GM12878 (cell line): ENCODE results near the gene DAPK2. TPM values are rescaled to one million over a fixed set of nuclear protein-coding genes. Genes with fewer than 3 reads are reported as not detected.

Experiments used
- BRCA1 ChIP-seq: IDR thresholded peaks from 2 replicates; pipeline ENCODE4 v1.6.1; 2011; ENCODE audit warnings: low read depth, low read length, improper control_type of control experiment
- HDGF ChIP-seq: fragments of 450-650 bp; IDR thresholded peaks from 2 replicates; pipeline ENCODE4 v1.6.1; 2016; ENCODE audit warnings: antibody characterized with exemption
- MYC ChIP-seq: IDR thresholded peaks from 2 replicates; pipeline ENCODE4 v1.6.1; 2011; ENCODE audit warnings: mild to moderate bottlenecking, low read length, moderate library complexity, inconsistent platforms; ENCODE audit not compliant: insufficient read depth, insufficient replicate concordance, insufficient read length, severe bottlenecking
- NR2C2 ChIP-seq: IDR thresholded peaks from 2 replicates; pipeline ENCODE4 v1.6.1; 2011; ENCODE audit warnings: borderline replicate concordance, low read depth; ENCODE audit not compliant: control insufficient read depth, insufficient read length
- SIN3A ChIP-seq: IDR thresholded peaks from 2 replicates; pipeline ENCODE4 v1.6.1; 2012; ENCODE audit warnings: low read depth, low read length, improper control_type of control experiment
- SREBF1 ChIP-seq: IDR thresholded peaks from 2 replicates; pipeline ENCODE4 v1.6.1; 2012; ENCODE audit warnings: mild to moderate bottlenecking, low read length
- ZNF217 ChIP-seq: fragments of 450-650 bp; IDR thresholded peaks from 2 replicates; pipeline ENCODE4 v1.6.1; 2017; ENCODE audit warnings: antibody characterized with exemption, mild to moderate bottlenecking
- ZNF622 ChIP-seq: fragments of 450-650 bp; IDR thresholded peaks from 2 replicates; pipeline ENCODE4 v1.6.1; 2017; ENCODE audit warnings: mild to moderate bottlenecking, inconsistent platforms
- polyA plus RNA-seq, 11 experiments: library from polyadenylated mRNA; depleted of rRNA in 4 of 11; unstranded in 6 of 11; stranded (reverse) in 5 of 11; fragments of >200 nt; fragmentation: Nextera tagmentation in 4 of 11; fragmentation: Illumina TruSeq in 1 of 11; extraction: Ambion mirVana in 4 of 11; extraction: Trizol in 1 of 11; gene quantifications; 1 replicate in 1 of 11; 2 replicates in 10 of 11; pipeline versions ENCODE4 v1.2.1 to v1.2.3, GENCODE V29; 2011 to 2016; ENCODE audit warnings: inconsistent platforms in 2 of 11, missing spikeins in 2 of 11, low read depth in 1 of 11
- total RNA-seq, 4 experiments: library from RNA; depleted of rRNA in 3 of 4; stranded (reverse); fragments of >200 nt in 3 of 4; fragmentation: Illumina TruSeq in 1 of 4; extraction: Trizol in 1 of 4; gene quantifications; 2 replicates each; pipeline versions ENCODE4 v1.2.1 to v1.2.3, GENCODE V29; 2013 to 2021
- TF ChIP-seq, protein P1 (sequence below): IDR thresholded peaks from 2 replicates; pipeline ENCODE4 v1.6.1; 2012; ENCODE audit warnings: improper control_type of control experiment, low read depth, low read length; ENCODE audit not compliant: insufficient replicate concordance
- TF ChIP-seq, protein P2 (sequence below): fragments of 450-650 bp; IDR thresholded peaks from 2 replicates; pipeline ENCODE4 v1.6.1; 2017; ENCODE audit warnings: low read depth, mild to moderate bottlenecking, moderate library complexity

The DAPK2 gene
- total and polyA plus RNA-seq, 10 of the 15 experiments (the other 5 are each of a cell fraction or from before 2014, with no cell fraction given), result 0.69 to 8.4 (median 4.1) TPM

DNA sequence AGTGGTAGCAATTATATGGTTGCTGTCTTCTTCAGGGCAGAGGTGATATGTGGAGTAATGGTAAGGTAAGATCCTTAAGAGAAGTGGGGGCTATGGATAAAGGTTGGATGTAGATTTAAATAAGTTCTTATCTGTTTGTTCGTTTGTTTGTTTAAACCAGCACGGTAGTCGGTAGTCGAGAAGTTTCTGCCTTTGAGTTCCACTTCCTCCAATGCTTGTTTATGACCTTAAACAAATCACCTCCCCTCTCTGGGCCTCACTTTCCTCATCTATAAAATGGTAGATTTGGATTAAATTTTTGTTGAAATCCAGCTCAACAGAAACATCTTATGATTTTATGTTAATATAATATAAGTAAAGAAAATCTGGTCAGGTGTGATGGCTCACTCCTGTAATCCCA lies 11.8 kb downstream of the DAPK2 start (continued):
- TF ChIP-seq, protein P1, sequence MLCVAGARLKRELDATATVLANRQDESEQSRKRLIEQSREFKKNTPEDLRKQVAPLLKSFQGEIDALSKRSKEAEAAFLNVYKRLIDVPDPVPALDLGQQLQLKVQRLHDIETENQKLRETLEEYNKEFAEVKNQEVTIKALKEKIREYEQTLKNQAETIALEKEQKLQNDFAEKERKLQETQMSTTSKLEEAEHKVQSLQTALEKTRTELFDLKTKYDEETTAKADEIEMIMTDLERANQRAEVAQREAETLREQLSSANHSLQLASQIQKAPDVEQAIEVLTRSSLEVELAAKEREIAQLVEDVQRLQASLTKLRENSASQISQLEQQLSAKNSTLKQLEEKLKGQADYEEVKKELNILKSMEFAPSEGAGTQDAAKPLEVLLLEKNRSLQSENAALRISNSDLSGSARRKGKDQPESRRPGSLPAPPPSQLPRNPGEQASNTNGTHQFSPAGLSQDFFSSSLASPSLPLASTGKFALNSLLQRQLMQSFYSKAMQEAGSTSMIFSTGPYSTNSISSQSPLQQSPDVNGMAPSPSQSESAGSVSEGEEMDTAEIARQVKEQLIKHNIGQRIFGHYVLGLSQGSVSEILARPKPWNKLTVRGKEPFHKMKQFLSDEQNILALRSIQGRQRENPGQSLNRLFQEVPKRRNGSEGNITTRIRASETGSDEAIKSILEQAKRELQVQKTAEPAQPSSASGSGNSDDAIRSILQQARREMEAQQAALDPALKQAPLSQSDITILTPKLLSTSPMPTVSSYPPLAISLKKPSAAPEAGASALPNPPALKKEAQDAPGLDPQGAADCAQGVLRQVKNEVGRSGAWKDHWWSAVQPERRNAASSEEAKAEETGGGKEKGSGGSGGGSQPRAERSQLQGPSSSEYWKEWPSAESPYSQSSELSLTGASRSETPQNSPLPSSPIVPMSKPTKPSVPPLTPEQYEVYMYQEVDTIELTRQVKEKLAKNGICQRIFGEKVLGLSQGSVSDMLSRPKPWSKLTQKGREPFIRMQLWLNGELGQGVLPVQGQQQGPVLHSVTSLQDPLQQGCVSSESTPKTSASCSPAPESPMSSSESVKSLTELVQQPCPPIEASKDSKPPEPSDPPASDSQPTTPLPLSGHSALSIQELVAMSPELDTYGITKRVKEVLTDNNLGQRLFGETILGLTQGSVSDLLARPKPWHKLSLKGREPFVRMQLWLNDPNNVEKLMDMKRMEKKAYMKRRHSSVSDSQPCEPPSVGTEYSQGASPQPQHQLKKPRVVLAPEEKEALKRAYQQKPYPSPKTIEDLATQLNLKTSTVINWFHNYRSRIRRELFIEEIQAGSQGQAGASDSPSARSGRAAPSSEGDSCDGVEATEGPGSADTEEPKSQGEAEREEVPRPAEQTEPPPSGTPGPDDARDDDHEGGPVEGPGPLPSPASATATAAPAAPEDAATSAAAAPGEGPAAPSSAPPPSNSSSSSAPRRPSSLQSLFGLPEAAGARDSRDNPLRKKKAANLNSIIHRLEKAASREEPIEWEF, result no peak
- no peak for TF ChIP-seq ZNF622
- no peak for TF ChIP-seq MYC
- no peak for TF ChIP-seq SIN3A
- no peak for TF ChIP-seq BRCA1
- TF ChIP-seq, protein P2, sequence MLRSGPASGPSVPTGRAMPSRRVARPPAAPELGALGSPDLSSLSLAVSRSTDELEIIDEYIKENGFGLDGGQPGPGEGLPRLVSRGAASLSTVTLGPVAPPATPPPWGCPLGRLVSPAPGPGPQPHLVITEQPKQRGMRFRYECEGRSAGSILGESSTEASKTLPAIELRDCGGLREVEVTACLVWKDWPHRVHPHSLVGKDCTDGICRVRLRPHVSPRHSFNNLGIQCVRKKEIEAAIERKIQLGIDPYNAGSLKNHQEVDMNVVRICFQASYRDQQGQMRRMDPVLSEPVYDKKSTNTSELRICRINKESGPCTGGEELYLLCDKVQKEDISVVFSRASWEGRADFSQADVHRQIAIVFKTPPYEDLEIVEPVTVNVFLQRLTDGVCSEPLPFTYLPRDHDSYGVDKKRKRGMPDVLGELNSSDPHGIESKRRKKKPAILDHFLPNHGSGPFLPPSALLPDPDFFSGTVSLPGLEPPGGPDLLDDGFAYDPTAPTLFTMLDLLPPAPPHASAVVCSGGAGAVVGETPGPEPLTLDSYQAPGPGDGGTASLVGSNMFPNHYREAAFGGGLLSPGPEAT, result no peak
- no peak for TF ChIP-seq ZNF217
- TF ChIP-seq HDGF, result no peak
- TF ChIP-seq NR2C2, result no peak
- no peak for TF ChIP-seq SREBF1
